Fibroblast of gingiva (primary cell): Measurements from ENCODE around the gene TBC1D4.
"Not testable (repeated sequence)": the region's sequence is repeated elsewhere in the genome, so short reads cannot be mapped to it uniquely, and the experiment has no call there.

Experiments
- DNase-seq: peaks from one replicate; pipeline ENCODE4 v3.0.0-alpha.2; 2011; ENCODE audit warnings: low read depth

The TBC1D4 gene

GRCh38 chr13:75360170-75360569 is 121.8 kb downstream of the TBC1D4 start:
- no peak for DNase-seq

GRCh38 chr13:75359266-75359665 is 122.7 kb downstream of the TBC1D4 start:
- DNase-seq = peak; percentile 62

GRCh38 chr13:75357576-75358289 is 124.2 kb downstream of the TBC1D4 start:
- peak; percentile 24 for DNase-seq

- DNase-seq = no peak
Observed at GRCh38 chr13:75356421-75356820, 125.5 kb downstream of the TBC1D4 start.

- DNase-seq = no peak
Observed at GRCh38 chr13:75355609-75356008, 126.4 kb downstream of the TBC1D4 start.

GRCh38 chr13:75353781-75354193 is 128.2 kb downstream of the TBC1D4 start:
- peak; percentile 9 for DNase-seq

GRCh38 chr13:75352641-75353327 is 129.2 kb downstream of the TBC1D4 start:
- no peak for DNase-seq

GRCh38 chr13:75351538-75351937 is 130.4 kb downstream of the TBC1D4 start:
- DNase-seq = not testable (repeated sequence)

- DNase-seq = no peak
Observed at GRCh38 chr13:75347925-75348324, 134.0 kb downstream of the TBC1D4 start.

GRCh38 chr13:75347457-75347856 is 134.5 kb downstream of the TBC1D4 start:
- no peak for DNase-seq

- DNase-seq = no peak
Observed at GRCh38 chr13:75345193-75345592, 136.8 kb downstream of the TBC1D4 start.

- DNase-seq = no peak
Observed at GRCh38 chr13:75341028-75341427, 140.9 kb downstream of the TBC1D4 start.

GRCh38 chr13:75339635-75340374 is 142.2 kb downstream of the TBC1D4 start:
- DNase-seq = no peak

- DNase-seq = no peak
Observed at GRCh38 chr13:75334634-75335447, 147.1 kb downstream of the TBC1D4 start.

GRCh38 chr13:75333103-75333502 is 148.9 kb downstream of the TBC1D4 start:
- no peak for DNase-seq

GRCh38 chr13:75331792-75332349 is 150.1 kb downstream of the TBC1D4 start:
- DNase-seq = no peak

GRCh38 chr13:75330770-75331169 is 151.2 kb downstream of the TBC1D4 start:
- DNase-seq = no peak

- no peak for DNase-seq
Observed at GRCh38 chr13:75329723-75330122, 152.2 kb downstream of the TBC1D4 start.

GRCh38 chr13:75329097-75329496 is 152.9 kb downstream of the TBC1D4 start:
- DNase-seq = no peak

GRCh38 chr13:75327135-75327510 is 154.8 kb downstream of the TBC1D4 start:
- no peak for DNase-seq

- no peak for DNase-seq
Observed at GRCh38 chr13:75326173-75327134, 155.5 kb downstream of the TBC1D4 start.
